ENCODE data around the gene DYRK1B. TPM values are rescaled to one million over a fixed set of nuclear protein-coding genes. Genes with fewer than 3 reads are reported as not detected.
"Not testable (repeated sequence)": the region's sequence is repeated elsewhere in the genome, so short reads cannot be mapped to it uniquely, and the experiment has no call there.

Gene DYRK1B
- total RNA-seq (28.9 TPM), polyA plus RNA-seq (ENCODE audit: insufficient read depth, low read depth, low replicate concordance) (18.9 TPM)
- long read RNA-seq, donor 1, partial matches to known transcripts = 0 of 9 reads
- long read RNA-seq, donor 1, other reads (novel, unspliced or antisense) = 0 of 9 reads
- long read RNA-seq, donor 2, partial matches to known transcripts = 7 of 17 reads
- long read RNA-seq, donor 2, other reads (novel, unspliced or antisense) = 0 of 17 reads
- long read RNA-seq, donor 3, transcript DYRK1B-208 (4 exons, 772 nt) = major isoform, 5 of 9 reads
- long read RNA-seq, donor 3, partial matches to known transcripts = 0 of 9 reads
- long read RNA-seq, donor 3, other reads (novel, unspliced or antisense) = 0 of 9 reads
- long read RNA-seq, donor 4, transcript DYRK1B-201 (11 exons, 2,535 nt) = minor isoform, 6 of 15 reads
- long read RNA-seq, donor 4, transcript DYRK1B-203 (11 exons, 2,007 nt) = major isoform, 7 of 15 reads
- long read RNA-seq, donor 4, partial matches to known transcripts = 0 of 15 reads
- long read RNA-seq, donor 4, other reads (novel, unspliced or antisense) = 0 of 15 reads
- long read RNA-seq, donor 5, partial matches to known transcripts = 0 of 1 reads
- long read RNA-seq, donor 5, other reads (novel, unspliced or antisense) = 0 of 1 reads
- long read RNA-seq, donor 6, partial matches to known transcripts = 0 of 3 reads
- long read RNA-seq, donor 6, other reads (novel, unspliced or antisense) = 0 of 3 reads
- long read RNA-seq, donor 7, partial matches to known transcripts = 3 of 6 reads
- long read RNA-seq, donor 7, other reads (novel, unspliced or antisense) = 2 of 6 reads
- long read RNA-seq, donor 8, partial matches to known transcripts = 0 of 7 reads
- long read RNA-seq, donor 8, other reads (novel, unspliced or antisense) = 0 of 7 reads
- long read RNA-seq, donor 9, partial matches to known transcripts = 0 of 1 reads
- long read RNA-seq, donor 9, other reads (novel, unspliced or antisense) = 0 of 1 reads
- long read RNA-seq, donor 10, partial matches to known transcripts = 13 of 22 reads
- long read RNA-seq, donor 10, other reads (novel, unspliced or antisense) = 0 of 22 reads

DNA sequence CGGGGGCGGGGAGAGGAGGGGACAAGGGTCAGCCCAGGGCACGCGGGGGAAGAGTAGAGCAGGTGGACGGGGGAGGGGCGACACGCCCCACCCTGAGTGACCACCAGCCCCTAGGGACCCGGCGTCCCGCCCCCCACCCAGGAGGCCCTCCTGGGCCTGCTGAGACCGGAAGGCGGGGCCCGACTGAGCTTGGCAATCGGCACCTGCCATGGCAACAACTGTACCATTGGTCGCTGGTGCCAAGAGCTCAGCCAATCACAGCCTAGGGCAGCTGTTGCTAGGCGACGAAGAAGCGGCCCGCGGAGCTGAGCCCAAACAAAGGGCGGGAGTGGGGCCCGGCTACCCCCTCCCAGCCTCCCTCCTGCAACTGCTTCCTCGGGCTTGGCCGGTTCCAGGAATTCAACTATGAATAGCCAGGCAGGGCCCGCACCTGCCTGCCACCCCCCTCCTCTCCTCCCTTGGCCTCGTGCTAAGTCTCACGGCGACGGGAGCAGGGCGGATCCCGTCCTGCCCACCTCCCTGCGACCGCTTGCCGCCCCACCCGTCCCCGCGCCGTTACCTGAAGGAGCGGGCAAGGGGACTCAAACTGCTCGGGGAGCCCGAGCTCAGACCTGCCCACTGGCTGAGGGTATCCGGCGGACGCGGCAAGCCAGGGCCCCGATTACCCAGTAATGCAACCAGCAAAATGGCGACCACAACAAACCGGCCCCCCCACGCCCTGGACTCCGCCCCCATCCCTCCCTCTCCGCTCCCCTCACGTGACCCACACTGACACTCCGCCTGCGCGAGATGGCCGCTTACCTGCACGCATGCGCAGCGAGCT, at the start of gene DYRK1B:
TSS of gene DYRK1B (minus strand) at position 699 of the 823 bp plus-strand sequence. CDS start 2,295 bp downstream, outside the sequence.
- H3K36me3 ChIP-seq (ENCODE audit: control insufficient read depth in 2 of 3, insufficient read depth in 3 of 3, low read length in 3 of 3) = peaks cover 17 to 51% (median 20%) of the 10 kb centered on the region in 3 donors
- H3K9ac ChIP-seq (ENCODE audit: low read length in 3 of 3) = peak within 1 kb of the TSS; percentile 49 to 86 (median 52)
- H3K4me3 ChIP-seq (ENCODE audit: low read length in 3 of 3) = peak within 1 kb of the TSS; percentile 76 to 94 (median 80)
- no peaks in the 10 kb centered on the region for H3K9me3 ChIP-seq (ENCODE audit: control insufficient read depth in 2 of 3, insufficient read depth in 1 of 3, low read length in 3 of 3)
- DNase-seq = peak; percentile 99 to 100 (median 99)
- FAIRE-seq = peak; percentile 6
- TF ChIP-seq, protein P1, sequence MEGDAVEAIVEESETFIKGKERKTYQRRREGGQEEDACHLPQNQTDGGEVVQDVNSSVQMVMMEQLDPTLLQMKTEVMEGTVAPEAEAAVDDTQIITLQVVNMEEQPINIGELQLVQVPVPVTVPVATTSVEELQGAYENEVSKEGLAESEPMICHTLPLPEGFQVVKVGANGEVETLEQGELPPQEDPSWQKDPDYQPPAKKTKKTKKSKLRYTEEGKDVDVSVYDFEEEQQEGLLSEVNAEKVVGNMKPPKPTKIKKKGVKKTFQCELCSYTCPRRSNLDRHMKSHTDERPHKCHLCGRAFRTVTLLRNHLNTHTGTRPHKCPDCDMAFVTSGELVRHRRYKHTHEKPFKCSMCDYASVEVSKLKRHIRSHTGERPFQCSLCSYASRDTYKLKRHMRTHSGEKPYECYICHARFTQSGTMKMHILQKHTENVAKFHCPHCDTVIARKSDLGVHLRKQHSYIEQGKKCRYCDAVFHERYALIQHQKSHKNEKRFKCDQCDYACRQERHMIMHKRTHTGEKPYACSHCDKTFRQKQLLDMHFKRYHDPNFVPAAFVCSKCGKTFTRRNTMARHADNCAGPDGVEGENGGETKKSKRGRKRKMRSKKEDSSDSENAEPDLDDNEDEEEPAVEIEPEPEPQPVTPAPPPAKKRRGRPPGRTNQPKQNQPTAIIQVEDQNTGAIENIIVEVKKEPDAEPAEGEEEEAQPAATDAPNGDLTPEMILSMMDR (IDR thresholded peaks at IDR 0.05; ENCODE audit: borderline replicate concordance, extremely low read depth, insufficient read depth) = no peak
- intact Hi-C loops (cut with DNase I) = no loop called here
- peak within 1 kb of the TSS; percentile 92 to 94 for H3K27ac ChIP-seq (ENCODE audit: low read depth in 2 of 2, low read length in 2 of 2)
- no peaks in the 10 kb centered on the region for H3K27me3 ChIP-seq (ENCODE audit: control insufficient read depth, insufficient read depth, low read length)
- H3K4me1 ChIP-seq (ENCODE audit: control insufficient read depth in 2 of 3, insufficient read depth in 2 of 3, low read depth in 1 of 3, low read length in 3 of 3) = peaks cover 0 to 13% (median 7%) of the 10 kb centered on the region in 3 donors

GRCh38 chr19:39882645-39883044, 48.7 kb upstream of the DYRK1B start:
- H3K27ac ChIP-seq (ENCODE audit: low read depth in 2 of 2, low read length in 2 of 2); DNase-seq; intact Hi-C loops (cut with DNase I); H3K27me3 ChIP-seq (ENCODE audit: control insufficient read depth, insufficient read depth, low read length); H3K36me3 ChIP-seq (ENCODE audit: control insufficient read depth in 2 of 3, insufficient read depth in 3 of 3, low read length in 3 of 3); FAIRE-seq; H3K9me3 ChIP-seq (ENCODE audit: control insufficient read depth in 2 of 3, insufficient read depth in 1 of 3, low read length in 3 of 3); H3K4me3 ChIP-seq (ENCODE audit: low read length in 3 of 3); H3K4me1 ChIP-seq (ENCODE audit: control insufficient read depth in 2 of 3, insufficient read depth in 2 of 3, low read depth in 1 of 3, low read length in 3 of 3); H3K9ac ChIP-seq (ENCODE audit: low read length in 3 of 3): not testable (repeated sequence)

DNA sequence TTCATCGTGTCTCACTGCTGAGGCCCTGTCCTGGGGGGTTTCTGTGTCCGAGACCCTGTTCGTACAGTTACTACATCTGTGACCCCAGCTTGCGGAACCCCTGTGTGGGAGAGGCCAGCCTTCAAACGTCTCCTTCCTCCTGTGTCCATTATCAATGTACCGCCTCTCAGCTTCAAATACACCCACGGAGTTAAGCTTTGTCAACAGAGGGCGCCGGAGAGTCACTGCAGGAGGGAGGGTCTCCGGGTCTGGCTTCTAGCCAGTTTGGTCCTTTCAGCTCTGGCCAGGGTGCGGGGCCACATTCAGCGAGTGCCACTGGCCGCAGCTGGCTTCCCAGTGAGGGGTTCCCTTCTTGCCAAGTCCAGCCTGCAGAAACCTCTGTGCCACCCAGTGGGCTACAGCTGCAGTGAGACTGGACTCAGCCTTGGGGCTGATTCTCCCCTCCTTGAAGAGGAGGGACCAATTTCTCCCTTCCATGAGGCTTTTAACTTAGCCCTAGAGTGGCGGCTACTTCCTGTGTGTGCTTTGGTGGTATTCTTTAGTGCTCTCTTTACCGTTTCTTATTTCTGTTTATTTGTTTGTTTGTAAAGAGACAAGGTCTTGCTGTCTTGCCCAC, 47.6 kb upstream of the DYRK1B start:
- H3K27me3 ChIP-seq (ENCODE audit: control insufficient read depth, insufficient read depth, low read length); FAIRE-seq; H3K36me3 ChIP-seq (ENCODE audit: control insufficient read depth in 2 of 3, insufficient read depth in 3 of 3, low read length in 3 of 3); H3K27ac ChIP-seq (ENCODE audit: low read depth in 2 of 2, low read length in 2 of 2); H3K9me3 ChIP-seq (ENCODE audit: control insufficient read depth in 2 of 3, insufficient read depth in 1 of 3, low read length in 3 of 3); H3K4me3 ChIP-seq (ENCODE audit: low read length in 3 of 3); H3K9ac ChIP-seq (ENCODE audit: low read length in 3 of 3); intact Hi-C loops (cut with DNase I); H3K4me1 ChIP-seq (ENCODE audit: control insufficient read depth in 2 of 3, insufficient read depth in 2 of 3, low read depth in 1 of 3, low read length in 3 of 3): not testable (repeated sequence)
- TF ChIP-seq, protein P1 (IDR thresholded peaks at IDR 0.05; ENCODE audit: borderline replicate concordance, extremely low read depth, insufficient read depth) = peak; percentile 52
- peak in 4 of 5 donors; percentile 50 to 79 (median 72) for DNase-seq

GRCh38 chr19:39880241-39880640, 46.3 kb upstream of the DYRK1B start:
- H3K27me3 ChIP-seq (ENCODE audit: control insufficient read depth, insufficient read depth, low read length); H3K36me3 ChIP-seq (ENCODE audit: control insufficient read depth in 2 of 3, insufficient read depth in 3 of 3, low read length in 3 of 3); intact Hi-C loops (cut with DNase I); H3K4me3 ChIP-seq (ENCODE audit: low read length in 3 of 3); H3K4me1 ChIP-seq (ENCODE audit: control insufficient read depth in 2 of 3, insufficient read depth in 2 of 3, low read depth in 1 of 3, low read length in 3 of 3); H3K9me3 ChIP-seq (ENCODE audit: control insufficient read depth in 2 of 3, insufficient read depth in 1 of 3, low read length in 3 of 3); H3K9ac ChIP-seq (ENCODE audit: low read length in 3 of 3); FAIRE-seq; H3K27ac ChIP-seq (ENCODE audit: low read depth in 2 of 2, low read length in 2 of 2); DNase-seq: not testable (repeated sequence)

DNA sequence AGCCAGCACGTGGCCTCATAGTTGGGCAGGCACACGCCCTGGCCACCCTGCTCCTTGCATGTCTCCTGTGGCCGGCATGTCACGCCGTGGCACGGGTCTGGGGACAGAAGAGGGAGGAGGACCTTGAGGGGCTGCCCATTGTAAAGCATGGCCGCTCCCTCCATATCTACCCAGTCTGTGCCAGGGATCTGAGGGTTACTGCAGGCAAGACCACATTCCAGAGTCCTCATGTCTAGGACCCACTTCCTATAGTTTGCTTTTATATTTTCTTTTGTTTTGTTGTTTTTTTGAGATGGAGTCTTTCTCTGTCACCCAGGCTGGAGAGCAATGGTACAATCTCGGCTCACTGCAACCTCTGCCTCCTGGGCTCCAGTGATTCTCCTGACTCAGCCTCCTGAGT, 45.8 kb upstream of the DYRK1B start:
- H3K27ac ChIP-seq (ENCODE audit: low read depth in 2 of 2, low read length in 2 of 2); FAIRE-seq; H3K9me3 ChIP-seq (ENCODE audit: control insufficient read depth in 2 of 3, insufficient read depth in 1 of 3, low read length in 3 of 3); DNase-seq; H3K4me3 ChIP-seq (ENCODE audit: low read length in 3 of 3); H3K27me3 ChIP-seq (ENCODE audit: control insufficient read depth, insufficient read depth, low read length); H3K9ac ChIP-seq (ENCODE audit: low read length in 3 of 3); H3K4me1 ChIP-seq (ENCODE audit: control insufficient read depth in 2 of 3, insufficient read depth in 2 of 3, low read depth in 1 of 3, low read length in 3 of 3); intact Hi-C loops (cut with DNase I); H3K36me3 ChIP-seq (ENCODE audit: control insufficient read depth in 2 of 3, insufficient read depth in 3 of 3, low read length in 3 of 3): not testable (repeated sequence)
